Dendritic cell treated with granulocyte-macrophage colony-stimulating factor and Interleukin-4, amounts not matched to agents 40 ng/mL and 50 ng/mL, for 4 days (primary cell): ENCODE measurements around the gene LEPROT.
"Not testable (repeated sequence)": the region's sequence is repeated elsewhere in the genome, so short reads cannot be mapped to it uniquely, and the experiment has no call there.

ENCODE experiments used
- H3K27ac Mint-ChIP-seq: one replicate; pipeline ENCODE4 v1.8.0; 2022; ENCODE audit warnings: mild to moderate bottlenecking, mixed read lengths
- H3K27me3 Mint-ChIP-seq: one replicate; pipeline ENCODE4 v1.8.0; 2022; ENCODE audit warnings: mild to moderate bottlenecking, mixed read lengths
- H3K36me3 Mint-ChIP-seq: one replicate; pipeline ENCODE4 v1.8.0; 2022; ENCODE audit warnings: low read depth, mixed read lengths
- H3K4me1 Mint-ChIP-seq: one replicate; pipeline ENCODE4 v1.8.0; 2022; ENCODE audit warnings: low read depth, mixed read lengths
- H3K4me3 Mint-ChIP-seq: one replicate; pipeline ENCODE4 v1.8.0; 2022; ENCODE audit warnings: mild to moderate bottlenecking, moderate library complexity, mixed read lengths
- H3K9me3 Mint-ChIP-seq: one replicate; pipeline ENCODE4 v1.8.0; 2022; ENCODE audit warnings: mixed read lengths
- intact Hi-C: fragments of 100-400 bp; cut with micrococcal nuclease; formaldehyde crosslinking; loops from one replicate; pipeline ENCODE4 v1.15.0; 2022

LEPROT gene

GRCh38 chr1:65420590-65421350, at the start of gene LEPROT, which contains the start of gene LEPR:
LEPROT (plus strand) TSS chr1:65420668; CDS start chr1:65420725, 57 bp downstream.
LEPR (plus strand) TSS chr1:65420668; CDS start chr1:65565566, 144,898 bp downstream.
- H3K36me3 Mint-ChIP-seq = peaks cover 20% of the 10 kb centered on the region
- no peak within 1 kb of the TSS for H3K27ac Mint-ChIP-seq
- no peak within 1 kb of the TSS for H3K4me3 Mint-ChIP-seq
- H3K4me1 Mint-ChIP-seq = peaks cover 20% of the 10 kb centered on the region
- H3K27me3 Mint-ChIP-seq = no peaks in the 10 kb centered on the region
- H3K9me3 Mint-ChIP-seq = no peaks in the 10 kb centered on the region
- intact Hi-C loops = loop anchor here (2.0 to 10.0 kb wide), 5 partner anchors 186 to 2004 kb away; no protein-coding TSS in a partner anchor

- Mint-ChIP-seq H3K4me3 (no peak overlapping the region), H3K4me1 (no peaks in the 10 kb centered on the region), H3K36me3 (no peaks in the 10 kb centered on the region), H3K27me3 (no peaks in the 10 kb centered on the region), H3K9me3 (no peaks in the 10 kb centered on the region), H3K27ac (no peak overlapping the region)
- intact Hi-C loops = no loop called here
These were observed 48.9 kb upstream of the LEPROT start for GRCh38 chr1:65371544-65371943.

GRCh38 chr1:65372557-65372956, 47.9 kb upstream of the LEPROT start:
- Mint-ChIP-seq H3K27me3 (no peaks in the 10 kb centered on the region), H3K36me3 (no peaks in the 10 kb centered on the region), H3K27ac (no peak overlapping the region), H3K4me3 (no peak overlapping the region), H3K4me1 (no peaks in the 10 kb centered on the region), H3K9me3 (no peaks in the 10 kb centered on the region)
- intact Hi-C loops = no loop called here

- Mint-ChIP-seq H3K4me3 (no peak overlapping the region), H3K9me3 (no peaks in the 10 kb centered on the region), H3K36me3 (no peaks in the 10 kb centered on the region), H3K27ac (no peak overlapping the region), H3K4me1 (no peaks in the 10 kb centered on the region), H3K27me3 (no peaks in the 10 kb centered on the region)
- intact Hi-C loops = no loop called here
These were observed 42.8 kb upstream of the LEPROT start for GRCh38 chr1:65377496-65378246.

GRCh38 chr1:65378247-65378946, 42.1 kb upstream of the LEPROT start:
- Mint-ChIP-seq H3K9me3 (no peaks in the 10 kb centered on the region), H3K36me3 (no peaks in the 10 kb centered on the region), H3K27ac (no peak overlapping the region), H3K4me3 (no peak overlapping the region), H3K27me3 (no peaks in the 10 kb centered on the region), H3K4me1 (no peaks in the 10 kb centered on the region)
- intact Hi-C loops = no loop called here

- H3K4me1 Mint-ChIP-seq = not testable (repeated sequence)
These were observed 36.0 kb upstream of the LEPROT start for GRCh38 chr1:65384426-65384825.

GRCh38 chr1:65386439-65386838, 34.0 kb upstream of the LEPROT start:
- no peak overlapping the region for H3K4me3 Mint-ChIP-seq

More at GRCh38 chr1:65384426-65384825, 36.0 kb upstream of the LEPROT start:
- intact Hi-C loops, H3K9me3 Mint-ChIP-seq, H3K27me3 Mint-ChIP-seq, H3K27ac Mint-ChIP-seq, H3K4me3 Mint-ChIP-seq, H3K36me3 Mint-ChIP-seq: not testable (repeated sequence)

GRCh38 chr1:65387821-65388220, 32.6 kb upstream of the LEPROT start:
- Mint-ChIP-seq H3K4me3 (no peak overlapping the region), H3K36me3 (no peaks in the 10 kb centered on the region), H3K27ac (no peak overlapping the region), H3K27me3 (no peaks in the 10 kb centered on the region), H3K9me3 (no peaks in the 10 kb centered on the region), H3K4me1 (no peaks in the 10 kb centered on the region)
- intact Hi-C loops = no loop called here

More at GRCh38 chr1:65386439-65386838, 34.0 kb upstream of the LEPROT start:
- Mint-ChIP-seq H3K9me3 (no peaks in the 10 kb centered on the region), H3K36me3 (no peaks in the 10 kb centered on the region), H3K27ac (no peak overlapping the region), H3K27me3 (no peaks in the 10 kb centered on the region), H3K4me1 (no peaks in the 10 kb centered on the region)
- intact Hi-C loops = no loop called here

- H3K27ac Mint-ChIP-seq = no peak overlapping the region
- intact Hi-C loops = no loop called here
These were observed 31.4 kb upstream of the LEPROT start for GRCh38 chr1:65388908-65389695.

GRCh38 chr1:65392497-65392896, 28.0 kb upstream of the LEPROT start:
- intact Hi-C loops = no loop called here
- no peaks in the 10 kb centered on the region for H3K9me3 Mint-ChIP-seq
- no peak overlapping the region for H3K27ac Mint-ChIP-seq
- H3K36me3 Mint-ChIP-seq = no peaks in the 10 kb centered on the region
- H3K4me1 Mint-ChIP-seq = peaks cover 7% of the 10 kb centered on the region
- H3K4me3 Mint-ChIP-seq = no peak overlapping the region
- no peaks in the 10 kb centered on the region for H3K27me3 Mint-ChIP-seq

More at GRCh38 chr1:65388908-65389695, 31.4 kb upstream of the LEPROT start:
- no peaks in the 10 kb centered on the region for H3K4me1 Mint-ChIP-seq
- H3K27me3 Mint-ChIP-seq = no peaks in the 10 kb centered on the region
- no peak overlapping the region for H3K4me3 Mint-ChIP-seq
- no peaks in the 10 kb centered on the region for H3K9me3 Mint-ChIP-seq
- no peaks in the 10 kb centered on the region for H3K36me3 Mint-ChIP-seq

GRCh38 chr1:65393347-65393746, 27.1 kb upstream of the LEPROT start:
- Mint-ChIP-seq H3K27ac (no peak overlapping the region), H3K4me1 (peaks cover 7% of the 10 kb centered on the region), H3K27me3 (no peaks in the 10 kb centered on the region), H3K36me3 (no peaks in the 10 kb centered on the region), H3K4me3 (no peak overlapping the region), H3K9me3 (no peaks in the 10 kb centered on the region)
- intact Hi-C loops = no loop called here

- intact Hi-C loops = no loop called here
- Mint-ChIP-seq H3K4me1 (peaks cover 7% of the 10 kb centered on the region), H3K9me3 (no peaks in the 10 kb centered on the region), H3K36me3 (no peaks in the 10 kb centered on the region), H3K27me3 (no peaks in the 10 kb centered on the region), H3K4me3 (no peak overlapping the region), H3K27ac (no peak overlapping the region)
These were observed 26.5 kb upstream of the LEPROT start for GRCh38 chr1:65393928-65394327.

- no peak overlapping the region for H3K27ac Mint-ChIP-seq
- H3K4me3 Mint-ChIP-seq = no peak overlapping the region
- no peaks in the 10 kb centered on the region for H3K9me3 Mint-ChIP-seq
- intact Hi-C loops = no loop called here
- no peaks in the 10 kb centered on the region for H3K36me3 Mint-ChIP-seq
- peaks cover 7% of the 10 kb centered on the region for H3K4me1 Mint-ChIP-seq
- H3K27me3 Mint-ChIP-seq = no peaks in the 10 kb centered on the region
These were observed 24.4 kb upstream of the LEPROT start for GRCh38 chr1:65395887-65396612.
